ENCODE data around the gene RNF166. TPM values are rescaled to one million over a fixed set of nuclear protein-coding genes. Genes with fewer than 3 reads are reported as not detected.

Gene RNF166
- total RNA-seq, 1 experiment from 2014 or later: 36.3 TPM

DNA sequence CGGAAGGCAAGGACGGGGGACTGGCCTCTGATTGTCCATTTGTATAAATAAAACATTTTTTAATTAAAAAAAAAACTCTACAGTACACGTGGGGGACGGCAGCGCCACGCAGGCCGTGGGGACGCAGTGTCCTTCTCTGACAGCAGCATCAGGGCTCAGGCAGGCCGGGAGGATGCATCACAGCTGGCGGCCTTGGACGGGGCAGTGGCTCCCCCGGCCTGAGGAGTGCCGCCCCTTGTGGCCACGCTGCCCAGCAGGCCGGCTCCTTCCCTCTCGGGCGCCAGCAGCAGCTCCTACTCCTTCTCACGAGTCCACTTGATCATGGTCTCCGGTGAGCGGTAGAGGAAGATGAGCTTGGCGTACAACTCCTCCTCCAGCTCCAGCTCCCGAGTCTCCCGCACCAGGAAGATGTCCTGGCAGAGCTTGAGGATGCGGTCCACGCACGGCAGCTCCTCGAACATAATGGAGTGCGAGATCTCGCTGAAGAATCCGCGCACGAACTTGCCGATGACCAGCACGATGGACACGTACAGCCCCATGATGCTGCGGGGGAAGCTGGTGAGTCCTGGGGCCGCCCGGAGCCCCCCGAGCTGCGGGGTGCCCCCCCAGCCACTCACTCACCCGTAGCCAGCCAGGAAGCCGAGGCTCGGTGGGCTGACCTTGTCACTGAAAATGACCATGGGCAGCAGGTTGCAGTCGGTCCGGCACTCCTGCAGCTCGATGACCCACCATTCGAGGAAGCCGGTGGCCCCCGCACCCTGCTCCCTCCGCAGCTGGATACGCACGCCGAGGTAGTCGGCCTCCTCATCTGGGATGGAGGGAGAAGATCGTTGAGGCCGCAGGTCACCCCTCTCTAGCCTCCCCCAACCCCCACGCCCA is 9.3 kb upstream of the RNF166 start:
- ChIA-PET POLR2A (ENCODE audit: low non-redundant PET) (no interaction called here), CTCF (no interaction called here)
- Histone ChIP-seq H3K27ac (ENCODE audit: low read depth, low read length, poor library complexity, severe bottlenecking) (no peak overlapping the region), H3K9me3 (ENCODE audit: low read depth, low read length, poor library complexity, severe bottlenecking) (no peaks in the 10 kb centered on the region), H3K4me3 (ENCODE audit: low read depth, low read length, poor library complexity, severe bottlenecking) (no peak overlapping the region), H3K27me3 (replicated peaks; ENCODE audit: insufficient read depth, low read depth, low read length, poor library complexity) (no peaks in the 10 kb centered on the region), H3K36me3 (ENCODE audit: insufficient read depth, low read length, poor library complexity, severe bottlenecking) (peaks cover 60% of the 10 kb centered on the region), H3K4me1 (ENCODE audit: insufficient read depth, low read length, poor library complexity, severe bottlenecking) (no peaks in the 10 kb centered on the region)
- no TSS peak for BruUV-seq (replicated peaks)
- intact Hi-C loops (cut with micrococcal nuclease; ENCODE audit: unreplicated experiment): no loop called here
- TF ChIP-seq EZH2 (IDR thresholded peaks at IDR 0.05; ENCODE audit: borderline replicate concordance, low read depth, low read length, poor library complexity, severe bottlenecking): no peak
- TF ChIP-seq, protein P1, sequence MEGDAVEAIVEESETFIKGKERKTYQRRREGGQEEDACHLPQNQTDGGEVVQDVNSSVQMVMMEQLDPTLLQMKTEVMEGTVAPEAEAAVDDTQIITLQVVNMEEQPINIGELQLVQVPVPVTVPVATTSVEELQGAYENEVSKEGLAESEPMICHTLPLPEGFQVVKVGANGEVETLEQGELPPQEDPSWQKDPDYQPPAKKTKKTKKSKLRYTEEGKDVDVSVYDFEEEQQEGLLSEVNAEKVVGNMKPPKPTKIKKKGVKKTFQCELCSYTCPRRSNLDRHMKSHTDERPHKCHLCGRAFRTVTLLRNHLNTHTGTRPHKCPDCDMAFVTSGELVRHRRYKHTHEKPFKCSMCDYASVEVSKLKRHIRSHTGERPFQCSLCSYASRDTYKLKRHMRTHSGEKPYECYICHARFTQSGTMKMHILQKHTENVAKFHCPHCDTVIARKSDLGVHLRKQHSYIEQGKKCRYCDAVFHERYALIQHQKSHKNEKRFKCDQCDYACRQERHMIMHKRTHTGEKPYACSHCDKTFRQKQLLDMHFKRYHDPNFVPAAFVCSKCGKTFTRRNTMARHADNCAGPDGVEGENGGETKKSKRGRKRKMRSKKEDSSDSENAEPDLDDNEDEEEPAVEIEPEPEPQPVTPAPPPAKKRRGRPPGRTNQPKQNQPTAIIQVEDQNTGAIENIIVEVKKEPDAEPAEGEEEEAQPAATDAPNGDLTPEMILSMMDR (conservative IDR thresholded peaks at IDR 0.05; ENCODE audit: low read depth, low read length): no peak
- DNase-seq (ENCODE audit: low spot score): no peak

GRCh38 chr16:88714420-88715302 is 8.5 kb upstream of the RNF166 start:
- no peaks in the 10 kb centered on the region for H3K9me3 ChIP-seq (ENCODE audit: low read depth, low read length, poor library complexity, severe bottlenecking)
- no peaks in the 10 kb centered on the region for H3K4me1 ChIP-seq (ENCODE audit: insufficient read depth, low read length, poor library complexity, severe bottlenecking)
- H3K4me3 ChIP-seq (ENCODE audit: low read depth, low read length, poor library complexity, severe bottlenecking): no peak overlapping the region
- BruUV-seq (replicated peaks): no TSS peak
- POLR2A ChIA-PET (ENCODE audit: low non-redundant PET): no interaction called here
- TF ChIP-seq, protein P1 (conservative IDR thresholded peaks at IDR 0.05; ENCODE audit: low read depth, low read length): no peak
- no peaks in the 10 kb centered on the region for H3K27me3 ChIP-seq (replicated peaks; ENCODE audit: insufficient read depth, low read depth, low read length, poor library complexity)
- H3K36me3 ChIP-seq (ENCODE audit: insufficient read depth, low read length, poor library complexity, severe bottlenecking): peaks cover 54% of the 10 kb centered on the region
- CTCF ChIA-PET: no interaction called here
- H3K27ac ChIP-seq (ENCODE audit: low read depth, low read length, poor library complexity, severe bottlenecking): no peak overlapping the region
- no peak for DNase-seq (ENCODE audit: low spot score)
- intact Hi-C loops (cut with micrococcal nuclease; ENCODE audit: unreplicated experiment): no loop called here

- POLR2A ChIA-PET (ENCODE audit: low non-redundant PET): no interaction called here
- H3K36me3 ChIP-seq (ENCODE audit: insufficient read depth, low read length, poor library complexity, severe bottlenecking): peaks cover 47% of the 10 kb centered on the region
- H3K4me3 ChIP-seq (ENCODE audit: low read depth, low read length, poor library complexity, severe bottlenecking): no peak overlapping the region
- no TSS peak for BruUV-seq (replicated peaks)
- CTCF ChIA-PET: no interaction called here
- no peak overlapping the region for H3K27ac ChIP-seq (ENCODE audit: low read depth, low read length, poor library complexity, severe bottlenecking)
- no peaks in the 10 kb centered on the region for H3K27me3 ChIP-seq (replicated peaks; ENCODE audit: insufficient read depth, low read depth, low read length, poor library complexity)
- DNase-seq (ENCODE audit: low spot score): no peak
- H3K4me1 ChIP-seq (ENCODE audit: insufficient read depth, low read length, poor library complexity, severe bottlenecking): no peaks in the 10 kb centered on the region
- TF ChIP-seq EZH2 (IDR thresholded peaks at IDR 0.05; ENCODE audit: borderline replicate concordance, low read depth, low read length, poor library complexity, severe bottlenecking): no peak
- no peaks in the 10 kb centered on the region for H3K9me3 ChIP-seq (ENCODE audit: low read depth, low read length, poor library complexity, severe bottlenecking)
- intact Hi-C loops (cut with micrococcal nuclease; ENCODE audit: unreplicated experiment): no loop called here
Measured at GRCh38 chr16:88713568-88714419, 7.6 kb upstream of the RNF166 start.
